GM23338 (cell line): ENCODE data around the gene CYSTM1. TPM values are rescaled to one million over a fixed set of nuclear protein-coding genes. Genes with fewer than 3 reads are reported as not detected.
"Not testable (repeated sequence)": the region's sequence is repeated elsewhere in the genome, so short reads cannot be mapped to it uniquely, and the experiment has no call there.

Experiments
- ATAC-seq: fragments of 200-7000 bp; cut with Tn5 transposase; 3 replicates; pipeline ENCODE4 v1.9.1; 2020
- DNase-seq: peaks from one replicate; pipeline ENCODE4 v3.0.0-alpha.2; 2015; ENCODE audit warnings: low spot score
- H2AFZ ChIP-seq: fragments of 200-600 bp; sonication (generic); 2 replicates; pipeline ENCODE4 v1.8.0; 2016; ENCODE audit warnings: antibody characterized with exemption, mild to moderate bottlenecking, moderate library complexity
- H3F3A ChIP-seq: fragments of 200-600 bp; sonication (generic); replicated peaks from 2 replicates; pipeline ENCODE4 v1.8.0; 2017; ENCODE audit warnings: antibody characterized with exemption, mixed run types, low read depth
- H3K27ac ChIP-seq: fragments of 200-600 bp; sonication (generic); 2 replicates; pipeline ENCODE4 v1.6.1; 2016; ENCODE audit warnings: low read depth
- H3K27me3 ChIP-seq: fragments of 200-600 bp; sonication (generic); 2 replicates; pipeline ENCODE4 v1.8.0; 2016; ENCODE audit warnings: mild to moderate bottlenecking, mixed run types, moderate library complexity; ENCODE audit not compliant: insufficient read depth
- H3K36me3 ChIP-seq: fragments of 200-600 bp; sonication (generic); 2 replicates; pipeline ENCODE4 v1.8.0; 2016; ENCODE audit warnings: mild to moderate bottlenecking; ENCODE audit not compliant: insufficient read depth
- H3K4me1 ChIP-seq: fragments of 200-600 bp; sonication (generic); 2 replicates; pipeline ENCODE4 v1.8.0; 2016; ENCODE audit warnings: mild to moderate bottlenecking, moderate library complexity; ENCODE audit not compliant: insufficient read depth
- H3K4me2 ChIP-seq: fragments of 200-600 bp; sonication (generic); 2 replicates; pipeline ENCODE4 v1.7.1; 2017; ENCODE audit warnings: mixed run types
- H3K4me3 ChIP-seq: fragments of 200-600 bp; sonication (generic); 2 replicates; pipeline ENCODE4 v1.6.1; 2016; ENCODE audit warnings: mixed run types
- H3K79me2 ChIP-seq: fragments of 200-600 bp; sonication (generic); replicated peaks from 2 replicates; pipeline ENCODE4 v1.8.0; 2017; ENCODE audit warnings: mild to moderate bottlenecking; ENCODE audit not compliant: insufficient read depth
- H3K9me2 ChIP-seq: fragments of 200-600 bp; sonication (generic); 2 replicates; pipeline ENCODE4 v1.8.0; 2017; ENCODE audit not compliant: insufficient read depth
- H4K20me1 ChIP-seq: fragments of 200-600 bp; sonication (generic); replicated peaks from 2 replicates; pipeline ENCODE4 v1.8.0; 2017; ENCODE audit warnings: mild to moderate bottlenecking; ENCODE audit not compliant: insufficient read depth
- H3K27ac Mint-ChIP-seq: 2 replicates; pipeline ENCODE4 v1.8.0; 2020; ENCODE audit warnings: inconsistent platforms, mild to moderate bottlenecking, moderate library complexity, mixed read lengths
- H3K27me3 Mint-ChIP-seq: 3 replicates; pipeline ENCODE4 v1.8.0; 2022; ENCODE audit warnings: low read depth, mild to moderate bottlenecking, moderate library complexity, mixed read lengths, inconsistent platforms; ENCODE audit not compliant: insufficient read depth, poor library complexity
- H3K36me3 Mint-ChIP-seq: 3 replicates; pipeline ENCODE4 v1.8.0; 2021; ENCODE audit warnings: low read depth, mild to moderate bottlenecking, inconsistent platforms, moderate library complexity, mixed read lengths
- H3K4me1 Mint-ChIP-seq: 3 replicates; pipeline ENCODE4 v1.8.0; 2020; ENCODE audit warnings: mild to moderate bottlenecking, inconsistent platforms, mixed read lengths
- H3K4me3 Mint-ChIP-seq: 3 replicates; pipeline ENCODE4 v1.8.0; 2021; ENCODE audit warnings: moderate library complexity, mild to moderate bottlenecking, inconsistent platforms, mixed read lengths
- H3K9me3 Mint-ChIP-seq: 3 replicates; pipeline ENCODE4 v1.8.0; 2020; ENCODE audit warnings: moderate library complexity, mild to moderate bottlenecking, inconsistent platforms, mixed read lengths
- CREB1 ChIP-seq: fragments of 250-450 bp; sonication (Bioruptor Pico); IDR thresholded peaks from 2 replicates; pipeline ENCODE4 v1.5.0; 2020; ENCODE audit warnings: low read depth, mild to moderate bottlenecking, moderate library complexity
- EZH2 ChIP-seq: fragments of 200-600 bp; sonication (generic); IDR thresholded peaks from one replicate; pipeline ENCODE4 v1.8.0; 2017; ENCODE audit warnings: antibody characterized with exemption, mild to moderate bottlenecking, low read depth; ENCODE audit not compliant: unreplicated experiment
- STAT1 ChIP-seq: IDR thresholded peaks from one replicate; pipeline ENCODE4 v1.6.1; 2016; ENCODE audit warnings: antibody characterized with exemption; ENCODE audit not compliant: unreplicated experiment
- polyA plus RNA-seq: library from polyadenylated mRNA; unstranded; fragments of >200 nt; fragmentation: Nextera tagmentation; extraction: Ambion mirVana; gene quantifications from 2 replicates; pipeline ENCODE4 v1.2.1, GENCODE V29; 2016
- total RNA-seq: library from RNA; depleted of rRNA; stranded (reverse); fragments of >200 nt; shearing (Covaris generic); gene quantifications from 2 replicates; pipeline ENCODE4 v1.2.3, GENCODE V29; 2014
- TF ChIP-seq, protein P1 (sequence below), 2 experiments: fragments of 200-600 bp in 1 of 2; sonication (generic) in 1 of 2; conservative IDR thresholded peaks; 2 replicates each; pipeline versions ENCODE4 v1.5.1 to v1.6.1; 2016 to 2017; ENCODE audit warnings: antibody characterized with exemption in 2 of 2, low read depth in 2 of 2, mild to moderate bottlenecking in 2 of 2, moderate library complexity in 1 of 2

Gene CYSTM1
- total and polyA plus RNA-seq, 2 experiments from 2014 or later: 14.4 to 46.0 TPM

DNA sequence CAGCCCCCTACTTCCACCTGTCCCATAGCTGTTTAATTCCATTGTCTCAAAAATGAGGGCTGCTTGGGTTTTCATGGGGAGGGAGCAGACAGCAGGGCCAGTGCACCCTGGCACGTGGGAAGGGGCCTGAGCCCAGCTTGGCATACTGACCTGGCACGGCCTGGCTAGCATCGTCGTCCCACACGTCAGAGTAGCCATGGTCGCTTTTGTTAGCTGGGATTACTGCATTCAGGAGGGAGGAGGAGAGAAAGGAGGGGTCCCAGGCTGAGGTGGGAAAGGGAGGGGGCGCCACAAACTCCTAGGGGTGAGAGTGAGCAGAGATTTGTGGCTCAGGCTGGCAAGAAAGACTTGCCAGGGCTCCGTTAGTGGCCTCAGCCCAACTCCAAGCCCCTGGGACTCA lies 21.1 kb upstream of the CYSTM1 start:
- peak overlapping the region; percentile 97 for H2AFZ ChIP-seq
- peak overlapping the region; percentile 38 for H3K4me3 ChIP-seq
- no peaks in the 10 kb centered on the region for H4K20me1 ChIP-seq
- Mint-ChIP-seq H3K27me3 (peaks cover 7% of the 10 kb centered on the region), H3K4me3 (peak overlapping the region; percentile 10; the same call in 1 of the 3 replicates), H3K27ac (no peak overlapping the region), H3K36me3 (no peaks in the 10 kb centered on the region), H3K4me1 (peaks cover 39% of the 10 kb centered on the region), H3K9me3 (no peaks in the 10 kb centered on the region)
- H3K9me2 ChIP-seq: no peaks in the 10 kb centered on the region
- ATAC-seq: peak; percentile 28
- H3K36me3 ChIP-seq: no peaks in the 10 kb centered on the region
- no peak overlapping the region for H3K27ac ChIP-seq
- H3F3A ChIP-seq: no peaks in the 10 kb centered on the region
- H3K79me2 ChIP-seq: no peaks in the 10 kb centered on the region
- H3K4me2 ChIP-seq: peak overlapping the region; percentile 72
- DNase-seq: peak; percentile 66
- H3K27me3 ChIP-seq: peaks cover 33% of the 10 kb centered on the region
- H3K4me1 ChIP-seq: peaks cover 24% of the 10 kb centered on the region
- no peak for TF ChIP-seq EZH2
- peak; percentile 45 for TF ChIP-seq CREB1 (CRISPR knock-in tag)

DNA sequence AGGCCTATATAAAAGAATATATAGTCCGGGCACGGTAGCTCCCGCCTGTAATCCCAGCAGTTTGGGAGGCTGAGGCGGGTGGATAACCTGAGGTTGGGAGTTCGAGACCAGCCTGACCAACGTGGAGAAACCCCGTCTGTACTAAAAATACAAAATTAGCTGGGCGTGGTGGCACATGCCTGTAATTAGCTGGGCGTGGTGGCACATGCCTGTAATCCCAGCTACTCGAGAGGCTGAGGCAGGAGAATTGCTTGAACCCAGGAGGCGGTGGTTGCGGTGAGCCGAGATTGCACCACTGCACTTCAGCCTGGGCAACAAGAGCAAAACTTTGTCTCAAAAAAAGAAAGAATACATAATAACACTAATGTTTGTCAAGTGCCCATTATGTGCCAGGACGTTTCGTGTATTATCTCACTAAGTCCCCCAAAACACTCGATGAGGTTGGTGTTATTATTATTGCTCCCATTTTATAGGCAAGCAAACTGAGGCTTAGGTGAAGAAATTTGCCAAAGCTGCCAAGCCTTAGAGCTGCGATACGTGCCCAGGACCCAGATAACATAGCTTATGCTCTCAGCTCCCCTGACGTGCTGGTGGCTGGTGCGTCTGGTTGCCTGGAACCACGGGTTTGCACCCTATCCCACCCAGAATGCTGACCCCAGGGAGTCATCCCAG lies 20.1 kb upstream of the CYSTM1 start:
- H3K4me3 ChIP-seq, H3K36me3 Mint-ChIP-seq, H3F3A ChIP-seq, H4K20me1 ChIP-seq, H3K9me2 ChIP-seq, H3K27me3 Mint-ChIP-seq, H3K36me3 ChIP-seq, H3K9me3 Mint-ChIP-seq, H3K79me2 ChIP-seq, H3K27ac ChIP-seq, ATAC-seq, H3K4me3 Mint-ChIP-seq, H3K27ac Mint-ChIP-seq, DNase-seq, H3K4me2 ChIP-seq, H2AFZ ChIP-seq: not testable (repeated sequence)
- Histone ChIP-seq H3K4me1 (peaks cover 24% of the 10 kb centered on the region), H3K27me3 (peaks cover 32% of the 10 kb centered on the region)
- peaks cover 36% of the 10 kb centered on the region for H3K4me1 Mint-ChIP-seq

DNA sequence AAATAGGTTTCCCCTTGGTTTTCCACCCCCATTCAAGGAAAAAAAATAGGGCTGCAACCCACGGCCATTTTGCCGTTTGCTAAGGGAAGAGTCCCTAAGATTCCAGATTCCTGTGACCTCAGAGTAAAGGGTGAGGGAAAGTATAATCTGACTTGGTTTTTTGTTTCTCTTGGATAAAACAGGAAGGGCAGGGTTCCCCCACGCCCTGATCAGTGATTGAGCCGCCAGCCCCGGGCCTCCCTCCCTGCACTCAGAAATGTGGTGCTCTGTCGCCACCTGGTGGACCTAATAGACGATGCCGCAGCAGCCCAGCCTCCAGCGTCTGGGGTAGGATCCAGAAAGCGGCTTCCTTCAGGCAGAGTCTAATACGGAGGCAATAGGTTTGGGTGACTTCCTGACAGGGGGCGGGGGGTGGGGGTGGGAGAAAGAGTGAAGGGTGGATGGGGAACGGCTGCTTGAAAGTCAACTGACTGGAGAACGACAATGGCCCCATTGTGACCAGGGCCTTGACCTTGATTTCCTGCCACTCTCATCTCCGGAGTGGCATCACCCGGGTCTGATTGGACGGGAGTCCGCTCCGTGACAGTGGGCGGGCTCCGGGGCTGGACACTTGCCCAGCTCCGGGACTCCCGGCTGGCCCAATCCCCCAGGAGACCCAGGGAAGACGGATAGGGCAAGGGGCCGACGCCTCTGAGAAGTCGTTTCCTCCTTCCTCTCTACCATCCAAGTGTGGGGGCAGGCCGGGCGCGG lies 17.8 kb upstream of the CYSTM1 start:
- Histone ChIP-seq H3K9me2 (no peaks in the 10 kb centered on the region), H3F3A (no peaks in the 10 kb centered on the region), H3K79me2 (no peaks in the 10 kb centered on the region), H3K4me2 (peak overlapping the region; percentile 82), H2AFZ (peak overlapping the region; percentile 90), H3K27me3 (peaks cover 32% of the 10 kb centered on the region), H3K4me3 (peak overlapping the region; percentile 60), H4K20me1 (no peaks in the 10 kb centered on the region), H3K27ac (no peak overlapping the region), H3K4me1 (peaks cover 17% of the 10 kb centered on the region), H3K36me3 (no peaks in the 10 kb centered on the region)
- DNase-seq (peak; percentile 92), ATAC-seq (peak; percentile 89)
- no peaks in the 10 kb centered on the region for H3K9me3 Mint-ChIP-seq
- peaks cover 4% of the 10 kb centered on the region for H3K27me3 Mint-ChIP-seq
- peak overlapping the region; percentile 71 for H3K4me3 Mint-ChIP-seq
- H3K36me3 Mint-ChIP-seq: no peaks in the 10 kb centered on the region
- H3K4me1 Mint-ChIP-seq: peaks cover 25% of the 10 kb centered on the region
- TF ChIP-seq, protein P1, sequence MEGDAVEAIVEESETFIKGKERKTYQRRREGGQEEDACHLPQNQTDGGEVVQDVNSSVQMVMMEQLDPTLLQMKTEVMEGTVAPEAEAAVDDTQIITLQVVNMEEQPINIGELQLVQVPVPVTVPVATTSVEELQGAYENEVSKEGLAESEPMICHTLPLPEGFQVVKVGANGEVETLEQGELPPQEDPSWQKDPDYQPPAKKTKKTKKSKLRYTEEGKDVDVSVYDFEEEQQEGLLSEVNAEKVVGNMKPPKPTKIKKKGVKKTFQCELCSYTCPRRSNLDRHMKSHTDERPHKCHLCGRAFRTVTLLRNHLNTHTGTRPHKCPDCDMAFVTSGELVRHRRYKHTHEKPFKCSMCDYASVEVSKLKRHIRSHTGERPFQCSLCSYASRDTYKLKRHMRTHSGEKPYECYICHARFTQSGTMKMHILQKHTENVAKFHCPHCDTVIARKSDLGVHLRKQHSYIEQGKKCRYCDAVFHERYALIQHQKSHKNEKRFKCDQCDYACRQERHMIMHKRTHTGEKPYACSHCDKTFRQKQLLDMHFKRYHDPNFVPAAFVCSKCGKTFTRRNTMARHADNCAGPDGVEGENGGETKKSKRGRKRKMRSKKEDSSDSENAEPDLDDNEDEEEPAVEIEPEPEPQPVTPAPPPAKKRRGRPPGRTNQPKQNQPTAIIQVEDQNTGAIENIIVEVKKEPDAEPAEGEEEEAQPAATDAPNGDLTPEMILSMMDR (conservative IDR thresholded peaks at IDR 0.05; ENCODE audit: low read depth in 2 of 2): peak; percentile 90 to 99
- no peak for TF ChIP-seq STAT1
- H3K27ac Mint-ChIP-seq: no peak overlapping the region
